H1 (cell line): ENCODE results near the gene AKR1C1. TPM values are rescaled to one million over a fixed set of nuclear protein-coding genes. Genes with fewer than 3 reads are reported as not detected.

ENCODE experiments used
- CTCF ChIA-PET: fragments of 300-600 bp; sonication (Branson Sonifier 250); formaldehyde crosslinking; loops from one replicate; lab custom pipeline; 2021; ENCODE audit not compliant: partially characterized antibody; lab: Charles Lee
- POLR2A ChIA-PET: fragments of 300-600 bp; sonication (Branson Sonifier 250); formaldehyde crosslinking; loops from one replicate; lab custom pipeline; 2021; ENCODE audit warnings: inconsistent platforms; ENCODE audit not compliant: partially characterized antibody; lab: Charles Lee
- DNase-seq, 2 experiments: peaks; one replicate each; pipeline versions ENCODE4 v3.0.0 to v3.0.0-alpha.2; 2010 to 2022; ENCODE audit warnings: low spot score in 2 of 2, low read depth in 1 of 2, mixed read lengths in 1 of 2
- FAIRE-seq: peaks from 2 replicates; lab custom pipeline; 2011; peaks lifted over from hg19 to GRCh38; lab: Jason Lieb, UNC
- H2AFZ ChIP-seq: 2 replicates; pipeline ENCODE4 v1.8.1; 2012; ENCODE audit warnings: low read length, inconsistent platforms
- H2AK5ac ChIP-seq: 2 replicates; pipeline ENCODE4 v1.6.1; 2013; ENCODE audit warnings: low read depth, low read length
- H2BK120ac ChIP-seq: replicated peaks from 2 replicates; pipeline ENCODE3; 2013; ENCODE audit warnings: low read depth, low read length, inconsistent platforms
- H2BK12ac ChIP-seq: 2 replicates; pipeline ENCODE4 v1.6.1; 2013; ENCODE audit warnings: low read depth, low read length
- H2BK15ac ChIP-seq: 2 replicates; pipeline ENCODE4 v1.6.1; 2013; ENCODE audit warnings: low read length
- H2BK20ac ChIP-seq: 2 replicates; pipeline ENCODE4 v1.6.1; 2013; ENCODE audit warnings: low read length
- H2BK5ac ChIP-seq: 2 replicates; pipeline ENCODE4 v1.6.1; 2013; ENCODE audit warnings: low read depth, low read length
- H3K14ac ChIP-seq: 2 replicates; pipeline ENCODE4 v1.6.1; 2013; ENCODE audit warnings: inconsistent platforms; ENCODE audit not compliant: insufficient read length
- H3K18ac ChIP-seq: 2 replicates; pipeline ENCODE4 v1.6.1; 2013; ENCODE audit warnings: low read length; ENCODE audit errors: extremely low read depth
- H3K23ac ChIP-seq: 2 replicates; pipeline ENCODE4 v1.6.1; 2013; ENCODE audit warnings: inconsistent platforms; ENCODE audit not compliant: insufficient read length
- H3K23me2 ChIP-seq: 2 replicates; pipeline ENCODE4 v1.6.1; 2013; ENCODE audit warnings: low read depth, low read length
- H3K27ac ChIP-seq: 2 replicates; pipeline ENCODE4 v1.6.1; 2011; ENCODE audit warnings: low read depth, low read length, inconsistent platforms
- H3K27me3 ChIP-seq, 4 experiments: replicated peaks in 1 of 4; 1 replicate in 1 of 4; 2 replicates in 3 of 4; pipeline versions ENCODE4 v1.6.1 to v1.8.1; 2011 to 2013; ENCODE audit warnings: low read length in 3 of 4, mild to moderate bottlenecking in 3 of 4, inconsistent platforms in 2 of 4, mixed read lengths in 2 of 4, moderate library complexity in 1 of 4; ENCODE audit not compliant: control insufficient read depth in 3 of 4, insufficient read depth in 3 of 4; ENCODE audit errors: extremely low read depth in 1 of 4
- H3K36me3 ChIP-seq, 4 experiments: 2 replicates each; pipeline versions ENCODE4 v1.6.1 to v1.8.1; 2011 to 2013; ENCODE audit warnings: mild to moderate bottlenecking in 4 of 4, low read length in 3 of 4, moderate library complexity in 2 of 4, control low read depth in 1 of 4, inconsistent platforms in 1 of 4; ENCODE audit not compliant: insufficient read depth in 4 of 4, control insufficient read depth in 2 of 4
- H3K4ac ChIP-seq: replicated peaks from 2 replicates; pipeline ENCODE3; 2013; ENCODE audit warnings: low read length, low read depth, mixed read lengths, inconsistent platforms; ENCODE audit not compliant: insufficient read length
- H3K4me1 ChIP-seq, 4 experiments: replicated peaks in 1 of 4; 1 replicate in 1 of 4; 2 replicates in 3 of 4; pipeline versions ENCODE4 v1.6.1 to v1.8.1; 2011 to 2013; ENCODE audit warnings: low read length in 3 of 4, inconsistent platforms in 2 of 4, mixed read lengths in 1 of 4; ENCODE audit not compliant: insufficient read depth in 4 of 4, control insufficient read depth in 3 of 4
- H3K4me2 ChIP-seq, 2 experiments: 2 replicates each; pipeline versions ENCODE4 v1.6.1 to v1.8.1; 2011 to 2013; ENCODE audit warnings: low read depth in 2 of 2, low read length in 2 of 2, control low read depth in 1 of 2, inconsistent platforms in 1 of 2, mild to moderate bottlenecking in 1 of 2; ENCODE audit not compliant: insufficient read depth in 1 of 2
- H3K4me3 ChIP-seq, 4 experiments: fragments of 200-600, 300-600 bp in 1 of 4; sonication (generic), shearing (Covaris generic), sonication (Bioruptor Twin) in 1 of 4; 2 replicates each; pipeline versions ENCODE4 v1.5.1 to v1.8.1; 2011 to 2016; ENCODE audit warnings: low read length in 4 of 4, low read depth in 3 of 4, control low read depth in 2 of 4, inconsistent platforms in 2 of 4, mild to moderate bottlenecking in 2 of 4, mixed read lengths in 1 of 4, moderate library complexity in 1 of 4; ENCODE audit not compliant: insufficient read depth in 2 of 4; ENCODE audit errors: extremely low read depth in 1 of 4
- H3K56ac ChIP-seq: replicated peaks from 2 replicates; pipeline ENCODE3; 2013; ENCODE audit warnings: low read depth, mild to moderate bottlenecking, mixed read lengths, low read length, inconsistent platforms; ENCODE audit not compliant: insufficient read length
- H3K79me1 ChIP-seq: 2 replicates; pipeline ENCODE4 v1.6.1; 2013; ENCODE audit warnings: low read depth, low read length, control low read depth
- H3K79me2 ChIP-seq, 2 experiments: 2 replicates each; pipeline versions ENCODE4 v1.6.1 to v1.8.1; 2012 to 2013; ENCODE audit warnings: low read length in 2 of 2, mild to moderate bottlenecking in 2 of 2, inconsistent platforms in 1 of 2; ENCODE audit not compliant: insufficient read depth in 2 of 2, control insufficient read depth in 1 of 2
- H3K9ac ChIP-seq, 4 experiments: replicated peaks in 1 of 4; 1 replicate in 1 of 4; 2 replicates in 3 of 4; pipeline versions ENCODE4 v1.6.1 to v1.8.1; 2011 to 2013; ENCODE audit warnings: low read depth in 3 of 4, low read length in 3 of 4, control low read depth in 2 of 4, mild to moderate bottlenecking in 2 of 4, moderate library complexity in 2 of 4, inconsistent platforms in 1 of 4; ENCODE audit errors: extremely low read depth in 1 of 4
- H3K9me3 ChIP-seq, 2 experiments: 2 replicates each; pipeline versions ENCODE4 v1.6.1 to v1.8.1; 2012 to 2013; ENCODE audit warnings: mild to moderate bottlenecking in 2 of 2, moderate library complexity in 2 of 2, control low read depth in 1 of 2, inconsistent platforms in 1 of 2, low read depth in 1 of 2, low read length in 1 of 2, mixed read lengths in 1 of 2; ENCODE audit not compliant: insufficient read depth in 2 of 2
- H4K20me1 ChIP-seq, 2 experiments: replicated peaks in 1 of 2; 2 replicates each; pipeline versions ENCODE3 to v1.8.1; 2011 to 2013; ENCODE audit warnings: inconsistent platforms in 2 of 2, low read length in 2 of 2, mild to moderate bottlenecking in 1 of 2; ENCODE audit not compliant: insufficient read depth in 2 of 2, control insufficient read depth in 1 of 2
- H4K5ac ChIP-seq: 2 replicates; pipeline ENCODE4 v1.6.1; 2013; ENCODE audit warnings: low read length, low read depth, mixed read lengths, inconsistent platforms; ENCODE audit not compliant: insufficient read length
- H4K8ac ChIP-seq: 2 replicates; pipeline ENCODE4 v1.8.0; 2013; ENCODE audit warnings: mild to moderate bottlenecking, moderate library complexity, low read length, inconsistent platforms; ENCODE audit not compliant: insufficient read depth; ENCODE audit errors: extremely low read depth
- H4K91ac ChIP-seq: replicated peaks from 2 replicates; pipeline ENCODE3; 2013; ENCODE audit warnings: low read length, mixed read lengths, inconsistent platforms; ENCODE audit not compliant: insufficient read length
- ATF2 ChIP-seq: IDR thresholded peaks from 2 replicates; pipeline ENCODE4 v1.6.1; 2012; ENCODE audit warnings: low read length, inconsistent platforms
- WGBS, 2 experiments: shearing (Covaris generic) in 1 of 2; methylation state at CpG; one replicate each; pipeline versions ENCODE4 v1.1.6 to v1.1.7; 2013 to 2015; ENCODE audit warnings: low lambda C conversion rate in 2 of 2, mixed read lengths in 2 of 2, inconsistent platforms in 1 of 2, low coverage in 1 of 2, missing lambda C conversion rate in 1 of 2; ENCODE audit not compliant: insufficient replicate concordance in 2 of 2, insufficient coverage in 1 of 2, insufficient read length in 1 of 2; ENCODE audit errors: extremely low coverage in 1 of 2, missing lambda C conversion rate in 1 of 2; 5-methylcytosine and 5-hydroxymethylcytosine counted together
- polyA plus RNA-seq, 7 experiments: library from polyadenylated mRNA; depleted of rRNA in 3 of 7; stranded (reverse) in 5 of 7; unstranded in 2 of 7; fragments of >200 nt in 5 of 7; fragments of 200-250 nt in 2 of 7; gene quantifications; 1 replicate in 5 of 7; 2 replicates in 1 of 7; 4 replicates in 1 of 7; pipeline versions ENCODE4 v1.2.1 to v1.2.3, GENCODE V29; 2011 to 2013; ENCODE audit warnings: missing spikeins in 2 of 7, mixed read lengths in 2 of 7
- total RNA-seq: library from RNA; stranded (reverse); fragmentation: NEBNext Ultra II Directional; extraction: Animal tissue kit (Norgen Biotek cat#: 25700); gene quantifications from 2 replicates; pipeline ENCODE4 v1.2.1, GENCODE V29; 2021

Gene AKR1C1
- total and polyA plus RNA-seq, 2 of the 8 experiments (the other 6 are each of a cell fraction or from before 2014, with no cell fraction given) = 1.4 to 2.1 TPM

GRCh38 chr10:4939224-4940072 is 23.8 kb upstream of the AKR1C1 start:
- Histone ChIP-seq H2BK15ac (no peak overlapping the region), H4K5ac (no peak overlapping the region), H2AK5ac (no peak overlapping the region), H3K79me2 (no peaks in the 10 kb centered on the region), H3K4me3 (no peak overlapping the region), H3K4me1 (peaks cover 0 to 4% (median 2%) of the 10 kb centered on the region in 4 experiments; a peak in 2 of 7 replicates), H2AFZ (no peak overlapping the region), H3K14ac (no peak overlapping the region), H3K18ac (no peak overlapping the region), H3K4me2 (no peak overlapping the region), H3K4ac (no peak overlapping the region), H2BK20ac (no peak overlapping the region), H3K56ac (no peak overlapping the region), H3K23me2 (no peaks in the 10 kb centered on the region), H3K36me3 (no peaks in the 10 kb centered on the region; a peak in 1 of 8 replicates), H2BK120ac (no peak overlapping the region), H3K23ac (no peak overlapping the region), H4K8ac (no peak overlapping the region), H4K91ac (no peak overlapping the region), H4K20me1 (no peaks in the 10 kb centered on the region), H3K27me3 (no peaks in the 10 kb centered on the region), H2BK5ac (no peak overlapping the region), H3K9ac (no peak overlapping the region), H3K27ac (no peak overlapping the region), H3K79me1 (no peaks in the 10 kb centered on the region), H2BK12ac (no peak overlapping the region), H3K9me3 (peaks cover 0 to 8% of the 10 kb centered on the region in 2 experiments; a peak in 2 of 4 replicates)
- POLR2A ChIA-PET = no interaction called here
- no peak for TF ChIP-seq ATF2
- CTCF ChIA-PET = interaction anchor here (1.1 to 1.4 kb wide), 3 partner anchors 43 to 125 kb away, joined by 3 to 4 read pairs (median 3); no protein-coding TSS in a partner anchor
- FAIRE-seq (no peak), DNase-seq (no peak)
- 96% methylated on average over 7 of the region's 7 CpGs; no CpG with 5 or more reads in 1 of the 2 experiments for WGBS, 2 experiments
